GM13977 (cell line): ENCODE results near the gene GAS2L1.

Experiments used
- DNase-seq: peaks from one replicate; pipeline ENCODE4 v3.0.0; 2012; ENCODE audit warnings: low spot score
- in situ Hi-C: fragments of 300-500 bp; cut with MboI; formaldehyde crosslinking; loops from one replicate; pipeline ENCODE4 v1.12.0; 2022; ENCODE audit warnings: low sequenced_read_pairs, low pct_unique_long_range_greater_than_20kb, mixed read lengths, inconsistent platforms; ENCODE audit not compliant: unreplicated experiment
- TF ChIP-seq, protein P1 (sequence below): IDR thresholded peaks from 2 replicates; pipeline ENCODE4 v1.5.1; 2012; ENCODE audit warnings: mild to moderate bottlenecking, control low read depth; ENCODE audit not compliant: insufficient read depth; ENCODE audit errors: extremely low read depth, missing control alignments

Gene GAS2L1

DNA sequence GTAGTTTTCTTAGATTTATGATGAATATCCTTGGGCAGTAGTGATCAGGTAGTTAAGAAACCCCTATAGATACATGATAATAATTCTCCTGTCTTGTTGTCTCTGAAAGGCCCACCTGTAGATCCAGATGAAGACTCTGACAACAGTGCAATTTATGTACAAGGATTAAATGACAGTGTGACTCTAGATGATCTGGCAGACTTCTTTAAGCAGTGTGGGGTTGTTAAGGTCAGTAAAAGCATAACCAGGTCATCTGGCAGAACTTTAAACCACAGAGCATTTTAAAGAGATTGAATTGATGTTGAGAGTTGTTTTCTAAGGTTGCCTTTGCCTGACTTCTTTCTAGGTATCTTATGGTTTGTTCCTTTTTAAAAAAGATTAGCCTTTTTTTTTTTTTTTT is 14.1 kb upstream of the GAS2L1 start:
- DNase-seq = no peak

GRCh38 chr22:29298641-29299040 is 7.8 kb upstream of the GAS2L1 start:
- in situ Hi-C loops = no loop called here
- DNase-seq = no peak
- TF ChIP-seq, protein P1, sequence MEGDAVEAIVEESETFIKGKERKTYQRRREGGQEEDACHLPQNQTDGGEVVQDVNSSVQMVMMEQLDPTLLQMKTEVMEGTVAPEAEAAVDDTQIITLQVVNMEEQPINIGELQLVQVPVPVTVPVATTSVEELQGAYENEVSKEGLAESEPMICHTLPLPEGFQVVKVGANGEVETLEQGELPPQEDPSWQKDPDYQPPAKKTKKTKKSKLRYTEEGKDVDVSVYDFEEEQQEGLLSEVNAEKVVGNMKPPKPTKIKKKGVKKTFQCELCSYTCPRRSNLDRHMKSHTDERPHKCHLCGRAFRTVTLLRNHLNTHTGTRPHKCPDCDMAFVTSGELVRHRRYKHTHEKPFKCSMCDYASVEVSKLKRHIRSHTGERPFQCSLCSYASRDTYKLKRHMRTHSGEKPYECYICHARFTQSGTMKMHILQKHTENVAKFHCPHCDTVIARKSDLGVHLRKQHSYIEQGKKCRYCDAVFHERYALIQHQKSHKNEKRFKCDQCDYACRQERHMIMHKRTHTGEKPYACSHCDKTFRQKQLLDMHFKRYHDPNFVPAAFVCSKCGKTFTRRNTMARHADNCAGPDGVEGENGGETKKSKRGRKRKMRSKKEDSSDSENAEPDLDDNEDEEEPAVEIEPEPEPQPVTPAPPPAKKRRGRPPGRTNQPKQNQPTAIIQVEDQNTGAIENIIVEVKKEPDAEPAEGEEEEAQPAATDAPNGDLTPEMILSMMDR = no peak

More for the DNA sequence above, 14.1 kb upstream of the GAS2L1 start:
- in situ Hi-C loops = no loop called here
- TF ChIP-seq, protein P1 = no peak

DNA sequence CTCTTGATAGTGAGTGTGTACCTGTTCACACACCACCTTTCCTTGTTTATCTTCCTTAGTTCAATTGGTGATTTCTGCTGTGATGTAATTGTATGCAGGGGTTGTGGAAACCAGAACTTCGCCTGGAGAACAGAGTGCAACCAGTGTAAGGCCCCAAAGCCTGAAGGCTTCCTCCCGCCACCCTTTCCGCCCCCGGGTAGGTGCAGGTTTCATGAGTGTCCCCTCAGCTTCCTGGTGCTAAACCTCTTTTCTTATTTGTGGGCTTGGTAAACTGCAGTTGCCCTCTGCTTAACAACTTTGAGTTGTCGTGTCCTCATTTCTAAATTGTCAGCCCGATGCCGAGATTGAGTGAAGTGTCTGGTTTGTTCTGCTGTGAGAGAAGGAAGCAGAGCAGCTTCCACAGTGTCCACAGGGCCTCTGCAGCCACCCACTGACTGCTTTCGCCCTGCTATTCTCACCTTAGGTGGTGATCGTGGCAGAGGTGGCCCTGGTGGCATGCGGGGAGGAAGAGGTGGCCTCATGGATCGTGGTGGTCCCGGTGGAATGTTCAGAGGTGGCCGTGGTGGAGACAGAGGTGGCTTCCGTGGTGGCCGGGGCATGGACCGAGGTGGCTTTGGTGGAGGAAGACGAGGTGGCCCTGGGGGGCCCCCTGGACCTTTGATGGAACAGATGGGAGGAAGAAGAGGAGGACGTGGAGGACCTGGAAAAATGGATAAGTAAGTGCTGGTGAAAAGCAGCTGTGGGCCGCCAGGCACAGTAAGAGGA is 7.1 kb upstream of the GAS2L1 start:
- in situ Hi-C loops = no loop called here
- TF ChIP-seq, protein P1 = no peak
- DNase-seq = no peak

DNA sequence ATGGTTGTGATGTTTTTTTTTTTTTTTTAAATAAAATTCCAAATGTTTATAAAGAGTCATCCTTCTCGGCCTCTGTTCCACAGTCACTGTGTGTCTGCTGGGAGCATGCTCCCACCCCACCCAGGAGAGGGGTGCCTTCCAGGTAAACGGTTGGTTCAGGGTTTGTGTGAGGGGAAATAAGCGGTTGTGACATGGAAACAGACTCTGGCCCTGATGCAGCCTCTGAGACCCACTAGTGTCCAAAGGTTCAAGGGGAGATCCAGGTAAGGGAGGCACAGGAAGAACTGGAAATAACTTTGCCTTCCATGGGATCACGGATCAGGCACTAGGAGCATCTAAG is 6.0 kb upstream of the GAS2L1 start:
- no peak for DNase-seq
- TF ChIP-seq, protein P1 = no peak
- in situ Hi-C loops = no loop called here

DNA sequence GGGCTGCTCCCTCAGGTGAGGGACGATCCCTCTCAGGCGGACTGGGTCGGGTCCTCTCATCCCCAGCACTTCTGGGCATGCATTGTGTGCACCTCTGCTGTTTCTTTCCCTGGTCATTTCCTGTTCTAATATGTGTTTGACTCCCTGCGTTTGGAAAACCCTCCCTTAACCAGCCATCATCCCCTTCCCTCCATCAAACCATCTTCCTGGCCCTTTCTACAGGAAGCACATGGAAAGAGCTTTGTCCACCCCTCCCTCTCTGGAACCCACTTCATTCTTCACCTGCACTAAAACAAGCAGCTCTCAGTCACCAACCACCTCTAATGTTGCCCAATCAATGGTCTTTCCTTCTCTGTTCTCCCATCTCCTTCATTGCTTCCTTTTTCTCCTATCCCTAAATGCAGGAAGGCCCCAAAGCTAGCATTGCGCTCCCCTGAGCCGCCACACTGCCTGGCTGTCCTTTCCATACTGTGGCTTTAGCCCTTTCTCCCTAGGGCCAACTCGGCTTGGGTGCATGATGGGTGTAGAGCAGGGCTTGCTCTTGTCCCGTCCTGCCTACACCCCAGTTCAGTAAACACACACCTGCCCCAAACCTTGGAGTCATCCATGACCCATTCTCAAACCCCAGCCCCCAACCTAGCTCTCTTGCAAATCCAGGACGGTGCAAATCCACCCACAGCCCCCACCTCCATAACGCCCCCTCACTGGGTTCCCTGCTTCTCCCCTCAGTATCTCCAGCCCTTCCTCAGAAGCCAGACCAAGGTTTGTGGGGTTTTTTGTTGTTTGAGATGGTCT is 5.4 kb upstream of the GAS2L1 start:
- in situ Hi-C loops = no loop called here
- no peak for DNase-seq
- TF ChIP-seq, protein P1 = no peak

GRCh38 chr22:29301716-29302401 is 4.6 kb upstream of the GAS2L1 start:
- in situ Hi-C loops = no loop called here
- TF ChIP-seq, protein P1 = no peak
- no peak for DNase-seq
